HepG2 (cell line): ENCODE data around the gene NKX2-3.

Experiments used
- ESRRA ChIP-seq: sonication (generic); formaldehyde crosslinking; IDR thresholded peaks from 2 replicates; pipeline ENCODE4 v1.5.1; 2020; ENCODE audit warnings: mild to moderate bottlenecking, low read depth, missing genetic modification reagents
- HDAC6 ChIP-seq: fragments of 200-600 bp; sonication (generic); IDR thresholded peaks from 2 replicates; pipeline ENCODE4 v1.7.0; 2017; ENCODE audit warnings: mild to moderate bottlenecking, antibody characterized with exemption, low read length, low read depth
- MAZ ChIP-seq, 2 experiments: sonication (generic) in 1 of 2; formaldehyde crosslinking in 1 of 2; IDR thresholded peaks; 2 replicates each; pipeline versions ENCODE4 v1.5.0 to v1.6.1; 2012 to 2020; ENCODE audit warnings: low read depth in 2 of 2, mild to moderate bottlenecking in 2 of 2, borderline replicate concordance in 1 of 2, improper control_type of control experiment in 1 of 2, low read length in 1 of 2, missing genetic modification reagents in 1 of 2, moderate library complexity in 1 of 2
- MEIS1 ChIP-seq: sonication (generic); formaldehyde crosslinking; IDR thresholded peaks from 2 replicates; pipeline ENCODE4 v1.9.0; 2021; ENCODE audit warnings: mild to moderate bottlenecking, missing genetic modification reagents, moderate library complexity, borderline replicate concordance
- PHF8 ChIP-seq: sonication (generic); formaldehyde crosslinking; IDR thresholded peaks from 2 replicates; pipeline ENCODE4 v1.5.0; 2020; ENCODE audit warnings: missing genetic modification reagents
- POLR2AphosphoS5 ChIP-seq: IDR thresholded peaks from 2 replicates; pipeline ENCODE4 v1.6.1; 2012; ENCODE audit warnings: low read depth, low read length
- RBAK ChIP-seq: sonication (generic); formaldehyde crosslinking; IDR thresholded peaks from 2 replicates; pipeline ENCODE4 v1.5.1; 2020; ENCODE audit warnings: mild to moderate bottlenecking, missing genetic modification reagents
- RFX5 ChIP-seq: IDR thresholded peaks from 2 replicates; pipeline ENCODE4 v1.6.1; 2011; ENCODE audit warnings: low read depth, low read length, improper control_type of control experiment
- SAP130 ChIP-seq: IDR thresholded peaks from 2 replicates; pipeline ENCODE4 v1.6.1; 2016; ENCODE audit warnings: low read depth
- SIX4 ChIP-seq: sonication (generic); formaldehyde crosslinking; IDR thresholded peaks from 2 replicates; pipeline ENCODE4 v1.4.0; 2020; ENCODE audit warnings: missing genetic modification reagents
- ZBTB20 ChIP-seq: sonication (generic); formaldehyde crosslinking; IDR thresholded peaks from 2 replicates; pipeline ENCODE4 v1.8.1; 2023; ENCODE audit warnings: missing genetic modification reagents, low read depth, mild to moderate bottlenecking, borderline replicate concordance
- ZNF629 ChIP-seq: sonication (generic); formaldehyde crosslinking; conservative IDR thresholded peaks from 2 replicates; pipeline ENCODE4 v1.5.0; 2020; ENCODE audit warnings: missing genetic modification reagents
- ZNF746 ChIP-seq: sonication (generic); formaldehyde crosslinking; IDR thresholded peaks from 2 replicates; pipeline ENCODE4 v1.8.0; 2022; ENCODE audit warnings: mild to moderate bottlenecking, missing genetic modification reagents
- TF ChIP-seq, protein P1 (sequence below): sonication (generic); formaldehyde crosslinking; IDR thresholded peaks from 2 replicates; pipeline ENCODE4 v1.9.0; 2022; ENCODE audit warnings: missing genetic modification reagents, mild to moderate bottlenecking, borderline replicate concordance

GRCh38 chr10:99558708-99559107 is 26.0 kb downstream of the NKX2-3 start:
- TF ChIP-seq ZNF746 (CRISPR knock-in tag) (no peak), ESRRA (CRISPR knock-in tag) (no peak), SAP130 (CRISPR knock-in tag) (no peak), HDAC6 (no peak), MEIS1 (no peak), SIX4 (CRISPR knock-in tag) (no peak), MAZ (IDR thresholded peaks at IDR 0.05; ENCODE audit: borderline replicate concordance, low read depth, low read length) (no peak), MAZ (CRISPR knock-in tag; IDR thresholded peaks at IDR 0.05; ENCODE audit: low read depth) (no peak), RBAK (CRISPR knock-in tag) (no peak), POLR2AphosphoS5 (no peak), RFX5 (no peak), ZNF629 (CRISPR knock-in tag) (no peak), ZBTB20 (CRISPR knock-in tag) (no peak), PHF8 (no peak)
- TF ChIP-seq, protein P1, sequence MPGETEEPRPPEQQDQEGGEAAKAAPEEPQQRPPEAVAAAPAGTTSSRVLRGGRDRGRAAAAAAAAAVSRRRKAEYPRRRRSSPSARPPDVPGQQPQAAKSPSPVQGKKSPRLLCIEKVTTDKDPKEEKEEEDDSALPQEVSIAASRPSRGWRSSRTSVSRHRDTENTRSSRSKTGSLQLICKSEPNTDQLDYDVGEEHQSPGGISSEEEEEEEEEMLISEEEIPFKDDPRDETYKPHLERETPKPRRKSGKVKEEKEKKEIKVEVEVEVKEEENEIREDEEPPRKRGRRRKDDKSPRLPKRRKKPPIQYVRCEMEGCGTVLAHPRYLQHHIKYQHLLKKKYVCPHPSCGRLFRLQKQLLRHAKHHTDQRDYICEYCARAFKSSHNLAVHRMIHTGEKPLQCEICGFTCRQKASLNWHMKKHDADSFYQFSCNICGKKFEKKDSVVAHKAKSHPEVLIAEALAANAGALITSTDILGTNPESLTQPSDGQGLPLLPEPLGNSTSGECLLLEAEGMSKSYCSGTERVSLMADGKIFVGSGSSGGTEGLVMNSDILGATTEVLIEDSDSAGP (CRISPR knock-in tag) = no peak
